SK-N-SH (cell line): Measurements from ENCODE around the gene LIPA. TPM values are rescaled to one million over a fixed set of nuclear protein-coding genes. Genes with fewer than 3 reads are reported as not detected.
A peak's percentile ranks its signal among the peaks of the same experiment; 100 is the strongest.

Source experiments
- CTCF ChIA-PET: fragments of 300-600, 350-600 bp; formaldehyde crosslinking; extraction: SDS; loops from one replicate; lab custom pipeline; 2021; lab: Yijun Ruan, JAX
- POLR2A ChIA-PET: fragments of 350-600 bp; sonication (Branson Sonifier 250); formaldehyde crosslinking; extraction: SDS; loops from one replicate; lab custom pipeline; 2020; ENCODE audit warnings: antibody characterized with exemption, inconsistent platforms; lab: Yijun Ruan, JAX
- DNase-seq: peaks from one replicate; pipeline ENCODE4 v3.0.0; 2012
- H2AFZ ChIP-seq: fragments of 200-600 bp; sonication (generic); 2 replicates; pipeline ENCODE4 v1.8.1; 2016; ENCODE audit warnings: antibody characterized with exemption, mild to moderate bottlenecking, low read depth
- H3F3A ChIP-seq: fragments of 200-600 bp; sonication (generic); replicated peaks from 2 replicates; pipeline ENCODE3; 2016; ENCODE audit warnings: antibody characterized with exemption, mild to moderate bottlenecking; ENCODE audit not compliant: insufficient read depth
- H3K27ac ChIP-seq, 2 experiments: fragments of 200-500 bp in 1 of 2; fragments of 200-600 bp in 1 of 2; sonication (Bioruptor generic) in 1 of 2; sonication (generic), shearing (Covaris generic) in 1 of 2; 2 replicates each; pipeline versions ENCODE4 v1.5.1 to v1.6.1; 2014 to 2016; ENCODE audit warnings: low read depth in 2 of 2, inconsistent platforms in 1 of 2, low read length in 1 of 2, mild to moderate bottlenecking in 1 of 2, mixed read lengths in 1 of 2
- H3K27me3 ChIP-seq: fragments of 200-600 bp; sonication (generic), shearing (Covaris generic); 2 replicates; pipeline ENCODE4 v1.6.1; 2016; ENCODE audit warnings: mixed run types; ENCODE audit not compliant: insufficient read depth
- H3K36me3 ChIP-seq, 2 experiments: fragments of 200-500 bp in 1 of 2; fragments of 200-600 bp in 1 of 2; sonication (Bioruptor generic) in 1 of 2; sonication (generic) in 1 of 2; replicated peaks in 1 of 2; 2 replicates each; pipeline versions ENCODE3 to v1.5.1; 2014 to 2016; ENCODE audit warnings: low read length in 1 of 2, mild to moderate bottlenecking in 1 of 2; ENCODE audit not compliant: insufficient read depth in 2 of 2, control insufficient read depth in 1 of 2
- H3K4me1 ChIP-seq, 2 experiments: fragments of 200-500 bp in 1 of 2; fragments of 200-600 bp in 1 of 2; sonication (Bioruptor generic) in 1 of 2; sonication (generic), shearing (Covaris generic) in 1 of 2; 2 replicates each; pipeline versions ENCODE4 v1.5.1 to v1.6.1; 2014 to 2016; ENCODE audit warnings: low read depth in 1 of 2, low read length in 1 of 2, mixed run types in 1 of 2; ENCODE audit not compliant: insufficient read depth in 2 of 2, control insufficient read depth in 1 of 2
- H3K4me2 ChIP-seq: fragments of 200-600 bp; sonication (generic), shearing (Covaris generic); 2 replicates; pipeline ENCODE4 v1.6.1; 2017; ENCODE audit warnings: mixed run types
- H3K4me3 ChIP-seq, 2 experiments: fragments of 200-500 bp in 1 of 2; fragments of 200-600 bp in 1 of 2; sonication (Bioruptor generic) in 1 of 2; sonication (generic), shearing (Covaris generic) in 1 of 2; 2 replicates each; pipeline versions ENCODE4 v1.5.1 to v1.8.1; 2014 to 2016; ENCODE audit warnings: low read depth in 2 of 2, inconsistent platforms in 1 of 2, low read length in 1 of 2, mild to moderate bottlenecking in 1 of 2, mixed read lengths in 1 of 2, moderate library complexity in 1 of 2
- H3K79me2 ChIP-seq: fragments of 200-600 bp; sonication (generic); 2 replicates; pipeline ENCODE4 v1.8.1; 2017; ENCODE audit warnings: mild to moderate bottlenecking; ENCODE audit not compliant: insufficient read depth
- H3K9ac ChIP-seq: fragments of 200-600 bp; sonication (generic); 2 replicates; pipeline ENCODE4 v1.6.1; 2017; ENCODE audit warnings: mixed run types
- H3K9me2 ChIP-seq: fragments of 200-600 bp; sonication (generic); 2 replicates; pipeline ENCODE4 v1.6.1; 2017; ENCODE audit warnings: mixed run types
- H3K9me3 ChIP-seq: fragments of 200-600 bp; sonication (generic); 2 replicates; pipeline ENCODE4 v1.6.1; 2017; ENCODE audit warnings: mixed run types, mild to moderate bottlenecking, moderate library complexity
- H4K20me1 ChIP-seq: fragments of 200-600 bp; sonication (generic); 2 replicates; pipeline ENCODE4 v1.6.1; 2017; ENCODE audit warnings: mild to moderate bottlenecking, mixed run types; ENCODE audit not compliant: insufficient read depth
- CHD2 ChIP-seq: fragments of 150-350 bp; IDR thresholded peaks from 2 replicates; pipeline ENCODE4 v1.6.1; 2018; ENCODE audit warnings: low read length; ENCODE audit not compliant: partially characterized antibody
- CTCF ChIP-seq: fragments of 200-600 bp; sonication (generic); IDR thresholded peaks from 2 replicates; pipeline ENCODE4 v1.6.1; 2017; ENCODE audit warnings: antibody characterized with exemption, mild to moderate bottlenecking, moderate library complexity
- EP300 ChIP-seq, 2 experiments: IDR thresholded peaks; 2 replicates each; pipeline versions ENCODE4 v1.4.0 to v1.6.1; 2012; ENCODE audit warnings: borderline replicate concordance in 1 of 2, low read depth in 1 of 2, low read length in 1 of 2
- EZH2phosphoT487 ChIP-seq: fragments of 200-600 bp; sonication (generic); IDR thresholded peaks from 2 replicates; pipeline ENCODE4 v1.6.1; 2017; ENCODE audit warnings: low read depth, mixed run types, mild to moderate bottlenecking, antibody characterized with exemption, moderate library complexity, borderline replicate concordance
- FOXJ3 ChIP-seq: sonication (generic); formaldehyde crosslinking; IDR thresholded peaks from 2 replicates; pipeline ENCODE4 v1.5.1; 2020; ENCODE audit warnings: mild to moderate bottlenecking, missing genetic modification reagents
- GATA2 ChIP-seq: sonication (generic); formaldehyde crosslinking; IDR thresholded peaks from 2 replicates; pipeline ENCODE4 v1.5.0; 2020; ENCODE audit warnings: mild to moderate bottlenecking, missing genetic modification reagents
- JUND ChIP-seq: IDR thresholded peaks from 2 replicates; pipeline ENCODE4 v1.4.0; 2012
- MAX ChIP-seq: IDR thresholded peaks from 2 replicates; pipeline ENCODE4 v1.4.0; 2012; ENCODE audit warnings: low read depth
- MXI1 ChIP-seq: IDR thresholded peaks from 2 replicates; pipeline ENCODE4 v1.6.1; 2012; ENCODE audit warnings: mild to moderate bottlenecking, low read depth, low read length, improper control_type of control experiment
- NFIC ChIP-seq: IDR thresholded peaks from 2 replicates; pipeline ENCODE4 v1.4.0; 2012; ENCODE audit warnings: borderline replicate concordance
- PBX3 ChIP-seq: IDR thresholded peaks from 2 replicates; pipeline ENCODE4; 2012
- POLR2AphosphoS5 ChIP-seq: IDR thresholded peaks from 2 replicates; pipeline ENCODE4 v1.6.1; 2012; ENCODE audit warnings: low read depth, low read length
- RAD21 ChIP-seq: IDR thresholded peaks from 2 replicates; pipeline ENCODE4 v1.6.1; 2012; ENCODE audit warnings: mild to moderate bottlenecking, low read length
- REST ChIP-seq: IDR thresholded peaks from 2 replicates; pipeline ENCODE4 v1.6.1; 2012; ENCODE audit warnings: mild to moderate bottlenecking, low read depth, low read length, moderate library complexity
- RFX5 ChIP-seq: IDR thresholded peaks from 2 replicates; pipeline ENCODE4 v1.6.1; 2012; ENCODE audit warnings: mild to moderate bottlenecking, improper control_type of control experiment, low read length
- RXRA ChIP-seq: IDR thresholded peaks from 2 replicates; pipeline ENCODE4 v1.4.0; 2012; ENCODE audit warnings: low read depth, mild to moderate bottlenecking, borderline replicate concordance
- SMC3 ChIP-seq: IDR thresholded peaks from 2 replicates; pipeline ENCODE4 v1.6.1; 2012; ENCODE audit warnings: low read depth, low read length, improper control_type of control experiment
- USF1 ChIP-seq: IDR thresholded peaks from 2 replicates; pipeline ENCODE4 v1.4.0; 2012; ENCODE audit warnings: low read depth, borderline replicate concordance
- USF2 ChIP-seq: fragments of 150-350 bp; IDR thresholded peaks from 2 replicates; pipeline ENCODE4 v1.6.1; 2017; ENCODE audit warnings: antibody characterized with exemption, low read length, low read depth, borderline replicate concordance
- YY1 ChIP-seq: IDR thresholded peaks from 2 replicates; pipeline ENCODE4 v1.4.0; 2012; ENCODE audit warnings: low read depth, mild to moderate bottlenecking
- WGBS: methylation state at CpG from one replicate; pipeline ENCODE4 v1.1.6; 2017; ENCODE audit warnings: low lambda C conversion rate; 5-methylcytosine and 5-hydroxymethylcytosine counted together
- polyA plus RNA-seq, 3 experiments: library from polyadenylated mRNA; depleted of rRNA; stranded (reverse); fragments of >200 nt; gene quantifications; 2 replicates each; pipeline ENCODE4 v1.2.3, GENCODE V29; 2012

LIPA gene
- polyA plus RNA-seq, 1 of the 3 experiments (the other 2 are of a cell fraction): 43.2 TPM

- peaks cover 0 to 17% of the 10 kb centered on the region in 2 experiments for H3K4me1 ChIP-seq
- H3K79me2 ChIP-seq: no peaks in the 10 kb centered on the region
- no peak overlapping the region for H2AFZ ChIP-seq
- ChIA-PET CTCF (interaction anchor here (0.6 to 2.1 kb wide), 6 partner anchors 12 to 135 kb away, joined by 3 to 5 read pairs (median 4); no protein-coding TSS in a partner anchor), POLR2A (no interaction called here)
- no peak overlapping the region for H3K4me2 ChIP-seq
- H4K20me1 ChIP-seq: no peaks in the 10 kb centered on the region
- no peaks in the 10 kb centered on the region for H3K27me3 ChIP-seq
- H3K36me3 ChIP-seq: no peaks in the 10 kb centered on the region
- TF ChIP-seq MAX (no peak), PBX3 (no peak), SMC3 (no peak), RAD21 (no peak), EP300 (IDR thresholded peaks at IDR 0.05; ENCODE audit: borderline replicate concordance in 1 of 2, low read depth in 1 of 2, low read length in 1 of 2) (no peak), GATA2 (CRISPR knock-in tag) (no peak), MXI1 (no peak), RXRA (no peak), FOXJ3 (CRISPR knock-in tag) (no peak), RFX5 (no peak), POLR2AphosphoS5 (no peak), CTCF (no peak), EZH2phosphoT487 (no peak), USF2 (no peak), REST (no peak), CHD2 (no peak), YY1 (no peak), JUND (no peak), USF1 (no peak), NFIC (no peak)
- no peak overlapping the region for H3K9ac ChIP-seq
- H3K9me3 ChIP-seq: no peaks in the 10 kb centered on the region
- H3K9me2 ChIP-seq: no peaks in the 10 kb centered on the region
- WGBS: 84% methylated on average over 1 of the region's 1 CpG
- H3F3A ChIP-seq: peaks cover 13% of the 10 kb centered on the region
- peak overlapping the region in 1 of 2 experiments; percentile 68; a peak in 2 of 4 replicates for H3K27ac ChIP-seq
- no peak for DNase-seq
- H3K4me3 ChIP-seq: no peak overlapping the region
Observed at GRCh38 chr10:89266721-89267453, 15.3 kb upstream of the LIPA start.
